Effector memory CD8-positive, alpha-beta T cell (primary cell): ENCODE measurements around the gene TIGD6.

ENCODE experiments used
- ATAC-seq: fragments of 150-1000 bp; cut with Tn5 transposase; replicated peaks from 2 replicates; pipeline ENCODE4 v1.10.0; 2021; ENCODE audit warnings: mild to moderate bottlenecking, moderate library complexity
- DNase-seq, 3 experiments: peaks; one replicate each; pipeline ENCODE4 v3.0.0; 2021
- H3K27ac Mint-ChIP-seq, 2 donors: one replicate each; pipeline ENCODE4 v1.8.0; 2022; ENCODE audit warnings: mild to moderate bottlenecking in 2 of 2, mixed read lengths in 2 of 2, moderate library complexity in 2 of 2
- H3K27me3 Mint-ChIP-seq, 2 donors: one replicate each; pipeline ENCODE4 v1.8.0; 2022; ENCODE audit warnings: mixed read lengths in 2 of 2
- H3K36me3 Mint-ChIP-seq: one replicate; pipeline ENCODE4 v1.8.0; 2022; ENCODE audit warnings: mild to moderate bottlenecking, moderate library complexity, mixed read lengths; ENCODE audit not compliant: insufficient read depth
- H3K4me1 Mint-ChIP-seq, 2 donors: one replicate each; pipeline ENCODE4 v1.8.0; 2022; ENCODE audit warnings: low read depth in 2 of 2, mixed read lengths in 2 of 2
- H3K4me3 Mint-ChIP-seq, 2 donors: one replicate each; pipeline ENCODE4 v1.8.0; 2022; ENCODE audit warnings: mild to moderate bottlenecking in 2 of 2, mixed read lengths in 2 of 2, moderate library complexity in 2 of 2
- H3K9me3 Mint-ChIP-seq, 2 donors: one replicate each; pipeline ENCODE4 v1.8.0; 2022; ENCODE audit warnings: mixed read lengths in 2 of 2

Gene TIGD6

DNA sequence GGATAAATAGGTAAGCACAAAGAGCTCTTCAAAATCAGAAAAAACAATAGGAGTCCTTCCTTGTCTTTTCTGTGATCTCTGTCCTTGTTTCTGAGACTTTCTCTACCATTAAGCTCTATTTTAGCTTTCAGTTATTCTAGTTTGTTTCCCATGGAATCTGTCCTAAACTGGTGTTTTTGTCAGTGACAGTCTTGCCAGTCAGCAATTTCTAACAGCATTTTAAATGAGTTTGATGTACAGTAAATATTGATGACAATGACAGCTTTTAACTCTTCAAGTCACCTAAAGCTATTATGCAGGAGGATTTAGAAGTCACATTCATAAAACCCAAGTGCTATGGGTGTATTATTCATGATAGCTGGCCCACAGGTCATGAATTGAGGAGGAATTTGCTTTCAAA is 17.9 kb downstream of the TIGD6 start:
- no peaks in the 10 kb centered on the region for H3K4me1 Mint-ChIP-seq
- no peak overlapping the region for H3K27ac Mint-ChIP-seq
- no peak for DNase-seq
- H3K36me3 Mint-ChIP-seq: peaks cover 18% of the 10 kb centered on the region
- no peak for ATAC-seq
- no peaks in the 10 kb centered on the region for H3K27me3 Mint-ChIP-seq
- no peaks in the 10 kb centered on the region for H3K9me3 Mint-ChIP-seq
- no peak overlapping the region for H3K4me3 Mint-ChIP-seq

DNA sequence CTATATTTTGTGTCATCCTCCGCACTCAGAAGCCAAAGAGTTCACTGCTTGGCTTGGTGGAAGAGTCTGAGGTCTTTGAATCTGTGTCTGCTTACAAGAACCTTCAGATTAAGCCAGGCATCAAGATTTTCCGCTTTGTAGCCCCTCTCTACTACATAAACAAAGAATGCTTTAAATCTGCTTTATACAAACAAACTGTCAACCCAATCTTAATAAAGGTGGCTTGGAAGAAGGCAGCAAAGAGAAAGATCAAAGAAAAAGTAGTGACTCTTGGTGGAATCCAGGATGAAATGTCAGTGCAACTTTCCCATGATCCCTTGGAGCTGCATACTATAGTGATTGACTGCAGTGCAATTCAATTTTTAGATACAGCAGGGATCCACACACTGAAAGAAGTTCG is 19.2 kb downstream of the TIGD6 start:
- Mint-ChIP-seq H3K27ac (no peak overlapping the region), H3K4me3 (no peak overlapping the region), H3K9me3 (no peaks in the 10 kb centered on the region), H3K36me3 (peaks cover 18% of the 10 kb centered on the region), H3K4me1 (peaks cover 0 to 5% of the 10 kb centered on the region in 2 donors), H3K27me3 (no peaks in the 10 kb centered on the region)
- DNase-seq: no peak
- ATAC-seq: no peak

DNA sequence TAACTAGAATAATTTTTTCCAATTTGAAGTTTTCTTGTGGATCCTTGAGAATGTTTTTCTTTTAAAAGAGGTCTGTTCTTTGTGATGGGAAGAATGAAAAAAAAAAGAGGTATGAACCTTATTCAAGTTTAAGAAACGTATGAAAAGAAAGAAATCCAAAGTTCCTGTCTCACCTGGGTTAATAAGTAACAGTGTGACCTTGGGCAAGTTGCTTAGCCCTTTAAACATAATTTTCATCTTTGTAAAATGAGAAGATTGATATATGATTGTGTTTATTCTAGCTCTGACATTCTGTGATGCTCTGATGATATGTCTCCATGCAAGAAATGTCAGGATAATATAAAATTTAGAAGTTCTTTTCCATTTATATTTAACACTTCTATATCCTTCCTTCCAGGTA is 20.6 kb downstream of the TIGD6 start:
- Mint-ChIP-seq H3K36me3 (peaks cover 18% of the 10 kb centered on the region), H3K27ac (no peak overlapping the region), H3K4me1 (peaks cover 3 to 8% of the 10 kb centered on the region in 2 donors), H3K4me3 (no peak overlapping the region), H3K27me3 (no peaks in the 10 kb centered on the region), H3K9me3 (no peaks in the 10 kb centered on the region)
- DNase-seq: no peak
- ATAC-seq: no peak

DNA sequence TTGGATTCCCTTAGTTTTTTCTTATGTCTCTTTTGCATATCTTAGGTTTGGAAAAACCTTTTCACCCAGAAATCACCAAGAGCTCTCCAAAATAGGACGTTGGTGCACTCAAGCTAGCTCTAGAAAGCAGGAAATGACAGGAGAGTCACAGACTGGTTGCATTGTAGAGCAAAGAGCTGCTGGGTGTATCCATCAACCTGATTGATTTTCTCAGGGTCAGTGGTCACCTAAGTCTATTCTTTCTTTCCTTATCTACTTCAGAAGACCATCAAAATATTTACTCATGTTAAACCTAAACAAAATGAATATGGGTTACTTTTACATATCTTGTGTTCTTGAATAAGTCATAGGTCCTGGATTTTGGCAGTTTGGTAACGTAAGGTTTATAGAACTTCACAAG is 25.0 kb downstream of the TIGD6 start:
- ATAC-seq: no peak
- H3K4me1 Mint-ChIP-seq: peaks cover 7 to 14% of the 10 kb centered on the region in 2 donors

DNA sequence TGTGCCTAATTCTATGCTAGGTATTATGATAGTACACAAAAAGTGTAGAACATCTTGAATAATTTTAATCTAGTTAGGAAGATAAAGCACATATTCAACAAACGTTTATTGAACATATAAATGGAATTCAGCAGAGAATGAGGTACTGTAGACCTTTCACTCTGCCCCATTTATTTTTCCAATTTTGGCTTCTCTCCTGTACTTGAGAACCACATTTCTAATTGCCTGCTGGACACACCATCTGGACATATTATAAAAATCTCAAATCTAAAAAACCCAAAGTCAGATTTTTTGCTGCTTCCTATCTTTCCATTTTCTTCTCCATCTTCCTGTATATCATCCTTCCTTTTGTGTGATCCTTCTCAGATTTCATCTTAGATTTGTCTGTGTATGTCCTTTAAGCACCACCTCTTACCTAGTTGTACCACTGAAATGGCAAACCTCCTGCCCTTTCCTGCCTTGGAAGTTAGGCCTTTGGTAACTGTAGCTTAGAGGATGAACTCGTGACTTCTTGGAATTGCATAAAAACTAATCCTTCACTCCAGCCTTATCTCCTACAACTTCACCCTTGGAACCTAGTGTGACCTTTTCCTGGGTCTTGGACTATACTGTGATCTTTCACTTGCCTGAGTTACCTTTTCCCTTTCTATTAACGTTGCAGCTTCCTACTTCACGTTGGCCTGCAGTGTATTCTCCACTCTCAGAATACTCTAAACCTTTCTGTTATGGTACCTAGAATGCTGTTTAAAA is 31.1 kb downstream of the TIGD6 start:
- no peak overlapping the region for H3K27ac Mint-ChIP-seq
- H3K36me3 Mint-ChIP-seq: no peaks in the 10 kb centered on the region
- ATAC-seq (no peak), DNase-seq (no peak)
- H3K27me3 Mint-ChIP-seq: no peaks in the 10 kb centered on the region
- H3K9me3 Mint-ChIP-seq: no peaks in the 10 kb centered on the region
- peaks cover 3 to 7% of the 10 kb centered on the region in 2 donors for H3K4me1 Mint-ChIP-seq
- H3K4me3 Mint-ChIP-seq: no peak overlapping the region

More for the DNA sequence above, 25.0 kb downstream of the TIGD6 start:
- H3K9me3 Mint-ChIP-seq: no peaks in the 10 kb centered on the region
- H3K27ac Mint-ChIP-seq: peak overlapping the region in 1 of 2 donors; percentile 54
- H3K4me3 Mint-ChIP-seq: no peak overlapping the region
- H3K36me3 Mint-ChIP-seq: peaks cover 9% of the 10 kb centered on the region
- DNase-seq: no peak
- no peaks in the 10 kb centered on the region for H3K27me3 Mint-ChIP-seq

DNA sequence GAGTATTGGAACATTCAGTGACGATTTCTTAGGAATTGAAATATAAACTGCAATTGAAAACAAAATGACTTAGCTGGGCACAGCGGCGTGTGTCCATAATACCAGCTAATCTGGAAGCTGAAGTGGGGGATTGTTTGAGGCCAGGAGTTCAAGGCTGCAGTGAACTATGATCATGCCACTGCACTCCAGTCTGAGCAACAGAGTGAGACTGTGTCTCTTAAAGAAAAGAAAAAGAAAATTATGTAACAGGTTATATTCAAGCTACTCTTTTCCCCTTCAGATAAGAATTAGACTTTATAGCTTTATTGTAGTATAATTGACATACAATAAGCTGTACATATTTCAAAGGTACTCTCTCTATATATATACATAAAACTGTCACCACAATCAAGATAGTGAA is 33.5 kb downstream of the TIGD6 start:
- Mint-ChIP-seq H3K4me3 (no peak overlapping the region), H3K27me3 (no peaks in the 10 kb centered on the region), H3K4me1 (peaks cover 2 to 9% of the 10 kb centered on the region in 2 donors), H3K36me3 (no peaks in the 10 kb centered on the region), H3K9me3 (no peaks in the 10 kb centered on the region), H3K27ac (no peak overlapping the region)
- no peak for DNase-seq
- ATAC-seq: no peak

DNA sequence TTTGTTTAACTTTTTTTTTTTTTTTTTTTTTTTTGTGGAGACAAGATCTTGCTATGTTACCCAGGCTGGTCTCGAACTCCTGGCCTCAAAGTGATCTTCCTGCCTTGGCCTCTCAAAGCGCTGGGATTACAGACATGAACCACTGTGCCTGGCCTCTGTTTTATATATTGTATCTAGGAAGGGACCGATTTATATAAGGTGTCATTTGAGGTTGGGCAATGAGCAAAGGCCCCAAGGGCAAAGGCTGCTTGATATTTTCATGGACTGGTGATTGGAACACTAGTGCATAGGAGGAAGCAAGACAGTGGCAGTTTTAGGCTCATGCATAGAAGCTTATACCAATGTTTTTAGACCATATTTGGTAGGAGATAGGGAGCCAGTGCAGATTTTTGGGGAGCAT is 36.7 kb downstream of the TIGD6 start:
- H3K27ac Mint-ChIP-seq: no peak overlapping the region
- peaks cover 3% of the 10 kb centered on the region for H3K36me3 Mint-ChIP-seq
- peaks cover 25 to 28% of the 10 kb centered on the region in 2 donors for H3K4me1 Mint-ChIP-seq
- H3K27me3 Mint-ChIP-seq: no peaks in the 10 kb centered on the region
- no peaks in the 10 kb centered on the region for H3K9me3 Mint-ChIP-seq
- no peak for DNase-seq
- no peak overlapping the region for H3K4me3 Mint-ChIP-seq
- ATAC-seq: no peak

DNA sequence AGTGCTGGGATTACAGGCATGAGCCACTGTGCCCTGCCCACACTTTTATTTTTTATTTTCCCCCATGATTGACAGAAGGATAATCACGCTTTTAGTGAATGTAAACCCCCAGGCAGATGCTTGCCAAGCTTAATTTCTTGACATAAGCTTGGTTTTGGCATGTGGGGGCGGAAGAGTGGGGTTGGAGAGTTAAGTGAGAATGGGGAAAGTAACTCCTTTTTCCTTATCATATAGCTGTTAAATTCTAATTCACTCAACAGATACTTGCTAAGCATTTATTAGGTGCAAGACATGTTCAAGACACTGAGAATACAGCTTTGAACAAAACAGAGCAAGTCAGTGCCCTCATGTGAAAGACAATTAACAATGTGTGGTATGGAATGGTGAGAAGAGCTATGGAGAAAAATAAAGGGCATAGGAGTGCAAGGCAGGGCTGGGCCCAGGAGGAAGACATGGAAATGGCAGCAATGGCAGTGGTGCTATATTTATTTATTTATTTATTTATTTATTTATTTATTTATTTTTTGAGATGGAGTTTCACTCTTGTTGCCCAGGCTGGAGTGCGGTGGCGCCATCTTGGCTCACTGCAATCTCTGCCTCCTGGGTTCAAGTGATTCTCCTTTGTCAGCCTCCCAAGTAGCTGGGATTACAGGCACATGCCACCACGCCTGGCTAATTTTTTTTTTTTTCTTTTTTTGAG is 37.7 kb downstream of the TIGD6 start:
- no peak overlapping the region for H3K27ac Mint-ChIP-seq
- H3K4me3 Mint-ChIP-seq: no peak overlapping the region
- no peak for ATAC-seq
- H3K4me1 Mint-ChIP-seq: peaks cover 25 to 28% of the 10 kb centered on the region in 2 donors
- no peaks in the 10 kb centered on the region for H3K9me3 Mint-ChIP-seq
- H3K27me3 Mint-ChIP-seq: no peaks in the 10 kb centered on the region
- no peak for DNase-seq
- H3K36me3 Mint-ChIP-seq: peaks cover 3% of the 10 kb centered on the region

DNA sequence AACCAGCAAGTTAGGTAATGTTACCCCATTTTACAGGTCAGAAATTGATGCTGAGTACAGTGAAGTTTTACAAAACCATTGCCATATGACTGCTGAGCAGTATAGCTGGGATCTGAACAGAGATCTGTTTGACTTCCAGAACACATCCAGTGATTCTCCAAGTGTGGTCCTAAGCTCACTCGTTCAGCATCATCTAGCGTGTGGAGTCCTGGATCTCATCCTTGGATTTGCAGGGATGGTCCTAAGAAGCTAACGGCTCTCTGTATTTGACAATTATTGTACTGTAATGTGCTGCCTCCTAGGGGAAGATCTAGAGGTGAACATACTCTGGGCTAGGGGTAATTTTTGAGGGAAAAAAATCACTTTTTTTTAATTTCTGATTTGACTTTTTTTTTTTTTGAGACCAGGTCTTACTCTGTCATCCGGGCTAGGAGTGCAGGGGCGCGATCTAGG is 38.5 kb downstream of the TIGD6 start:
- ATAC-seq (no peak), DNase-seq (no peak)
- Mint-ChIP-seq H3K27ac (peak overlapping the region in 1 of 2 donors; percentile 94), H3K27me3 (no peaks in the 10 kb centered on the region), H3K4me3 (peak overlapping the region; percentile 90 to 91), H3K36me3 (peaks cover 3% of the 10 kb centered on the region), H3K9me3 (no peaks in the 10 kb centered on the region), H3K4me1 (peaks cover 25 to 28% of the 10 kb centered on the region in 2 donors)

DNA sequence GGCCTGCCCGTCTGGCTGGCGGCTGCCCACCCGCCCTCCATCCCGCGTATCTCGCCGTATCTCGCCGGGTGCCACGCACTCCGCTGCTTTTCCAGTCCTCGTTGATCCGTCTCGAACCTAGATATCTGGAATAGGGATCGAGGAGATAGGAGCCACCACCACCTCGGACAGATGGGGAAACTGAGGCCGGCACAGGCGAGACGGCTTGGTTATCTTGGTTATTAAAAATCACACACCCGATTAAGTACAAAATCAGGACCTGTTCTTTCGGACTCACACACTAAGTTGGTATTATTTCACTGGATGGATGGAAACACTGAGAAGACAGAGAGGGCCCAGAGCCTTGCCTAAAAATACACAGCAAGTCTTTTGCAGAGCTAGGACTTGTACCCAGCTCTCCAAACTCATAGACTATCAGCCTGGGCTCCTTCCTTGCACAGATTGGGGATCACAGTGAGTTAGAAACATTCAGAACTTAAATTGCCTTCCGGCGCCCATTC is 39.2 kb downstream of the TIGD6 start:
- peak overlapping the region; percentile 90 to 91 for H3K4me3 Mint-ChIP-seq
- H3K27me3 Mint-ChIP-seq: no peaks in the 10 kb centered on the region
- peak overlapping the region; percentile 93 to 94 for H3K27ac Mint-ChIP-seq
- H3K4me1 Mint-ChIP-seq: peaks cover 25 to 28% of the 10 kb centered on the region in 2 donors
- DNase-seq (peak in 1 of 3 experiments; percentile 6), ATAC-seq (no peak)
- peaks cover 3% of the 10 kb centered on the region for H3K36me3 Mint-ChIP-seq
- no peaks in the 10 kb centered on the region for H3K9me3 Mint-ChIP-seq

DNA sequence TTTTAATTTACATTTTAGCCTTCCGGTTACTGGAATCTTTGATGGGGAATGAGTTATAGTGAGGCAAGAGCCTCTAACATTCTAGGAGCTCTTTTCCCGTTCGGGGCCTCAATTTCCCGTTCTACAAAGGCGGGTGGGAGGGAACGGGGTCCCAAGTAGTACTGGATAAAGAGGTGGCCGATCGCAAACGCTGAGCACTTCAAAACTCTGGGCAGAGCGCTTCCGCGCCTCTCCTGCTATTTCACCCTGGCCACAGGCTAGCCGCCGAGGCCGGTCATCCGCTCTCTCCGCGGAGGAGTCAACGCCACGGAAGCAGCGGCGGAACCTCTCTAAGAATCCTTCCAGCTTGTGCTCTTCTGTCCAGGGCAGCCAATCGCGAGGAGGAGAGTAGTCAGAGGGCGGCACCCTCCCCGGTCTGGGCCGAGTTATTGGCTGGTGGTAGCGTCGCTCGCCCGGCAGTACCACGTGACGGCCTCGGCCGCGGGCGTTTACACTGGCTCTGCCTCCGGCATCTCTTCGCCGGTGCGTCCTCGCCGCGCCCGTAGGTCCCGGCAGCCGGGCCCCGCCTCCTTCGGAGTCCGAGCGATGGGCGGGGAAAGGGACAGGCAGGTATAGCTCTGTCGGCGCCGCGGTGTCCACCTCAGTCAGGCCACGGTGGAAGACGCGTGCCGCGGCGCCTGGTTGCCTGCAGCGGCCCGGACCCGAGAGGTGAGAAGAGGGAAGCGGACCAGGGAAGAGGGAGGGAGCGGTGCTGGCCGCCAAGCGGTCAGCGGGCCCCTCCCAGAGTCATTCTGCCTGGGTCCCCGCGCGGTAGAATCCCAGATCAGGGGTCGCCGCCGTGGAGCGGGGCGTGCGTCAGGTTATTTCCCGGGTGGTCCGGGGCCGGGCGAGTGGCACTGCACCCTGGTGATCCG is 39.9 kb downstream of the TIGD6 start, which contains the start of gene SLC26A2:
SLC26A2 (plus strand) TSS at position 487 of the 914 bp plus-strand sequence. CDS start 16,895 bp downstream, outside the sequence.
- peaks cover 25 to 28% of the 10 kb centered on the region in 2 donors for H3K4me1 Mint-ChIP-seq
- H3K27ac Mint-ChIP-seq: peak within 1 kb of the TSS; percentile 93 to 94
- peaks cover 3% of the 10 kb centered on the region for H3K36me3 Mint-ChIP-seq
- DNase-seq: peak; percentile 88 to 89 (median 89)
- H3K27me3 Mint-ChIP-seq: no peaks in the 10 kb centered on the region
- ATAC-seq: peak; percentile 97
- peak within 1 kb of the TSS; percentile 90 to 91 for H3K4me3 Mint-ChIP-seq
- H3K9me3 Mint-ChIP-seq: no peaks in the 10 kb centered on the region

DNA sequence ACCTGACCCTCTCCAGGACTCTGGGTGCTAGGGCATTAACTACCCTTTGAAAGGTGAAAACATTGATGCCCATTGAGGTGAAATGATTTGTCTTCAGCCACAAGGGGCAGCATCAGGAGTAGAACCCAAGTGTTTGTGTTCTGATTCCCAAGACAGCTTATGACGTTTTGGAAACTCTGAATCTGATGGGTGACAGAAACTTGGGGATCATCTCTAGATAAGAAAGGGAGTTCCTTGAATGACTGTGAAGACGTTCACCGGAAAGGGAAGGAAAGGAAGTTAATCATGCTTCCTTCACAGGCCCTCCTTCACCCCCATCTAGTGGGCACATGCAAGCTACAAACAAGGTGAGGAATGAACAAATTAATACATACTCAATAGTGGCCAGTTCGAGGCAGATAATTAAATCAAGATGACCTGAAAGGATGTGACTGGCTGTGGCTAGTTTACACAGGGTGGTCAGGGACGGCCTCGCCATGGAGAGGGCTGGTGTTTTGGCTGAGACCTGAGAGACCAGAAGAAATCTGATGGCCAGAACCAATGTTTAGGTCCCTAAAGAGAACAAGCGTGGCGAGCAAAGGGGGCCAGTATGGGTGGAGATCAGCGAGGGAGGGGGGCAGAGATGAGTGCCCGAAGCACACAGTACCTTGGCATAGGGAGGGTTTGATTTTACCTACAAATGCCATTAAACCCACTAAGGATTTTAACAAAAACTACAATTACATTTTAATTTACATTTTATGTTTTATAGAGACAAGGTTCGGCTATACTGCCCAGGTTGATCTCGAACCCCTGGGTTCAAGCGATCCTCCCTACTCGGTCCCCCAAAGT is 40.8 kb downstream of the TIGD6 start:
- no peaks in the 10 kb centered on the region for H3K9me3 Mint-ChIP-seq
- H3K4me3 Mint-ChIP-seq: peak overlapping the region; percentile 90 to 91
- peaks cover 3% of the 10 kb centered on the region for H3K36me3 Mint-ChIP-seq
- DNase-seq: peak; percentile 5 to 14 (median 6)
- peaks cover 25 to 28% of the 10 kb centered on the region in 2 donors for H3K4me1 Mint-ChIP-seq
- peak overlapping the region; percentile 93 to 94 for H3K27ac Mint-ChIP-seq
- peak; percentile 1 for ATAC-seq
- no peaks in the 10 kb centered on the region for H3K27me3 Mint-ChIP-seq
